Stimulated activated effector memory CD8-positive, alpha-beta T cell treated with anti-CD3 and anti-CD28 coated beads, Interleukin-12 subunit alpha, Interleukin-12 subunit beta, amount 100 ng/mL, for 72 hours (primary cell): ENCODE data around the gene ARHGAP6.

Experiments used
- ATAC-seq: fragments of 150-1000 bp; cut with Tn5 transposase; 2 replicates; pipeline ENCODE4 v1.10.0; 2021
- DNase-seq, 2 donors: peaks; one replicate each; pipeline ENCODE4 v3.0.0; 2021 to 2022; ENCODE audit warnings: low spot score in 2 of 2
- H3K27ac Mint-ChIP-seq: one replicate; pipeline ENCODE4 v1.8.0; 2022; ENCODE audit warnings: mild to moderate bottlenecking, mixed read lengths
- H3K36me3 Mint-ChIP-seq: one replicate; pipeline ENCODE4 v1.8.0; 2022; ENCODE audit warnings: mild to moderate bottlenecking, mixed read lengths
- H3K4me1 Mint-ChIP-seq: one replicate; pipeline ENCODE4 v1.8.0; 2022; ENCODE audit warnings: mixed read lengths
- H3K4me3 Mint-ChIP-seq: one replicate; pipeline ENCODE4 v1.8.0; 2022; ENCODE audit warnings: mild to moderate bottlenecking, mixed read lengths
- H3K9me3 Mint-ChIP-seq: one replicate; pipeline ENCODE4 v1.8.0; 2022; ENCODE audit warnings: mixed read lengths

The ARHGAP6 gene

GRCh38 chrX:11566789-11567188, 98.9 kb downstream of the ARHGAP6 start:
- Mint-ChIP-seq H3K4me1 (no peaks in the 10 kb centered on the region), H3K4me3 (no peak overlapping the region), H3K36me3 (no peaks in the 10 kb centered on the region), H3K9me3 (no peaks in the 10 kb centered on the region), H3K27ac (no peak overlapping the region)
- no peak for ATAC-seq
- no peak for DNase-seq

GRCh38 chrX:11566173-11566572, 99.5 kb downstream of the ARHGAP6 start:
- ATAC-seq (no peak), DNase-seq (no peak)
- Mint-ChIP-seq H3K27ac (no peak overlapping the region), H3K9me3 (no peaks in the 10 kb centered on the region), H3K36me3 (no peaks in the 10 kb centered on the region), H3K4me3 (no peak overlapping the region), H3K4me1 (no peaks in the 10 kb centered on the region)

- ATAC-seq (no peak), DNase-seq (no peak)
- H3K36me3 Mint-ChIP-seq, result no peaks in the 10 kb centered on the region
- H3K9me3 Mint-ChIP-seq, result no peaks in the 10 kb centered on the region
- no peaks in the 10 kb centered on the region for H3K4me1 Mint-ChIP-seq
- H3K27ac Mint-ChIP-seq, result no peak overlapping the region
- no peak overlapping the region for H3K4me3 Mint-ChIP-seq
Observed at GRCh38 chrX:11564546-11564945, 101.2 kb downstream of the ARHGAP6 start.

GRCh38 chrX:11562570-11562969, 103.2 kb downstream of the ARHGAP6 start:
- ATAC-seq (no peak), DNase-seq (no peak)
- H3K27ac Mint-ChIP-seq, result no peak overlapping the region
- no peak overlapping the region for H3K4me3 Mint-ChIP-seq
- H3K9me3 Mint-ChIP-seq, result no peaks in the 10 kb centered on the region
- H3K4me1 Mint-ChIP-seq, result no peaks in the 10 kb centered on the region
- no peaks in the 10 kb centered on the region for H3K36me3 Mint-ChIP-seq

- no peaks in the 10 kb centered on the region for H3K4me1 Mint-ChIP-seq
- no peak for ATAC-seq
- H3K36me3 Mint-ChIP-seq, result no peaks in the 10 kb centered on the region
- no peaks in the 10 kb centered on the region for H3K9me3 Mint-ChIP-seq
- no peak overlapping the region for H3K27ac Mint-ChIP-seq
- H3K4me3 Mint-ChIP-seq, result no peak overlapping the region
- peak; percentile 2 to 48 for DNase-seq
Observed at GRCh38 chrX:11558972-11559371, 106.7 kb downstream of the ARHGAP6 start.

- Mint-ChIP-seq H3K9me3 (no peaks in the 10 kb centered on the region), H3K27ac (no peak overlapping the region), H3K4me1 (no peaks in the 10 kb centered on the region), H3K36me3 (no peaks in the 10 kb centered on the region), H3K4me3 (no peak overlapping the region)
- no peak for DNase-seq
- no peak for ATAC-seq
Observed at GRCh38 chrX:11557120-11557519, 108.6 kb downstream of the ARHGAP6 start.

GRCh38 chrX:11555759-11556158, 110.0 kb downstream of the ARHGAP6 start:
- H3K4me3 Mint-ChIP-seq, result no peak overlapping the region
- H3K4me1 Mint-ChIP-seq, result no peaks in the 10 kb centered on the region
- no peak for DNase-seq
- no peaks in the 10 kb centered on the region for H3K9me3 Mint-ChIP-seq
- no peak overlapping the region for H3K27ac Mint-ChIP-seq
- no peaks in the 10 kb centered on the region for H3K36me3 Mint-ChIP-seq
- no peak for ATAC-seq

- Mint-ChIP-seq H3K9me3 (no peaks in the 10 kb centered on the region), H3K4me1 (no peaks in the 10 kb centered on the region), H3K4me3 (no peak overlapping the region), H3K36me3 (no peaks in the 10 kb centered on the region), H3K27ac (no peak overlapping the region)
- ATAC-seq (no peak), DNase-seq (no peak)
Observed at GRCh38 chrX:11553594-11553993, 112.1 kb downstream of the ARHGAP6 start.

GRCh38 chrX:11551151-11551550, 114.6 kb downstream of the ARHGAP6 start:
- no peak overlapping the region for H3K4me3 Mint-ChIP-seq
- H3K4me1 Mint-ChIP-seq, result no peaks in the 10 kb centered on the region
- no peaks in the 10 kb centered on the region for H3K36me3 Mint-ChIP-seq
- no peak for ATAC-seq
- H3K9me3 Mint-ChIP-seq, result no peaks in the 10 kb centered on the region
- H3K27ac Mint-ChIP-seq, result no peak overlapping the region
- no peak for DNase-seq

GRCh38 chrX:11546917-11547316, 118.8 kb downstream of the ARHGAP6 start:
- Mint-ChIP-seq H3K36me3 (no peaks in the 10 kb centered on the region), H3K4me3 (no peak overlapping the region), H3K9me3 (no peaks in the 10 kb centered on the region), H3K27ac (no peak overlapping the region), H3K4me1 (no peaks in the 10 kb centered on the region)
- no peak for ATAC-seq
- no peak for DNase-seq

- no peaks in the 10 kb centered on the region for H3K4me1 Mint-ChIP-seq
- ATAC-seq, result no peak
- no peak overlapping the region for H3K27ac Mint-ChIP-seq
- DNase-seq, result no peak
- no peak overlapping the region for H3K4me3 Mint-ChIP-seq
- no peaks in the 10 kb centered on the region for H3K9me3 Mint-ChIP-seq
- no peaks in the 10 kb centered on the region for H3K36me3 Mint-ChIP-seq
Observed at GRCh38 chrX:11543249-11543648, 122.5 kb downstream of the ARHGAP6 start.

- Mint-ChIP-seq H3K4me3 (no peak overlapping the region), H3K9me3 (no peaks in the 10 kb centered on the region), H3K27ac (no peak overlapping the region), H3K4me1 (no peaks in the 10 kb centered on the region), H3K36me3 (no peaks in the 10 kb centered on the region)
- no peak for ATAC-seq
- no peak for DNase-seq
Observed at GRCh38 chrX:11541510-11541909, 124.2 kb downstream of the ARHGAP6 start.

GRCh38 chrX:11540532-11541377, 125.0 kb downstream of the ARHGAP6 start:
- Mint-ChIP-seq H3K27ac (no peak overlapping the region), H3K9me3 (no peaks in the 10 kb centered on the region), H3K36me3 (no peaks in the 10 kb centered on the region), H3K4me1 (no peaks in the 10 kb centered on the region), H3K4me3 (no peak overlapping the region)
- ATAC-seq (no peak), DNase-seq (no peak)

GRCh38 chrX:11537141-11537540, 128.6 kb downstream of the ARHGAP6 start:
- H3K9me3 Mint-ChIP-seq, result no peaks in the 10 kb centered on the region
- DNase-seq, result no peak
- no peak overlapping the region for H3K27ac Mint-ChIP-seq

GRCh38 chrX:11535156-11535919, 130.4 kb downstream of the ARHGAP6 start:
- Mint-ChIP-seq H3K36me3 (no peaks in the 10 kb centered on the region), H3K4me3 (no peak overlapping the region), H3K4me1 (no peaks in the 10 kb centered on the region), H3K27ac (no peak overlapping the region), H3K9me3 (no peaks in the 10 kb centered on the region)
- DNase-seq, result no peak
- ATAC-seq, result no peak

More at GRCh38 chrX:11537141-11537540, 128.6 kb downstream of the ARHGAP6 start:
- Mint-ChIP-seq H3K4me3 (no peak overlapping the region), H3K36me3 (no peaks in the 10 kb centered on the region), H3K4me1 (no peaks in the 10 kb centered on the region)
- no peak for ATAC-seq

GRCh38 chrX:11533199-11533651, 132.5 kb downstream of the ARHGAP6 start:
- no peaks in the 10 kb centered on the region for H3K4me1 Mint-ChIP-seq
- H3K4me3 Mint-ChIP-seq, result no peak overlapping the region
- ATAC-seq (peak; percentile 92), DNase-seq (no peak)
- no peak overlapping the region for H3K27ac Mint-ChIP-seq
- no peaks in the 10 kb centered on the region for H3K9me3 Mint-ChIP-seq
- no peaks in the 10 kb centered on the region for H3K36me3 Mint-ChIP-seq
